Neutrophil (primary cell): ENCODE data around the gene ENTREP1.

Source experiments
- H3K27ac ChIP-seq: fragments of 200-600 bp; sonication (generic); 2 replicates; pipeline ENCODE4 v1.5.1; 2016; ENCODE audit warnings: mild to moderate bottlenecking, moderate library complexity
- H3K27me3 ChIP-seq: fragments of 200-600 bp; sonication (generic); 2 replicates; pipeline ENCODE4 v1.6.0; 2016; ENCODE audit warnings: mild to moderate bottlenecking
- H3K36me3 ChIP-seq: fragments of 200-600 bp; sonication (generic); 2 replicates; pipeline ENCODE4 v1.5.1; 2017
- H3K4me1 ChIP-seq, 2 experiments: fragments of 200-600 bp in 1 of 2; sonication (generic) in 1 of 2; 1 replicate in 1 of 2; 2 replicates in 1 of 2; pipeline versions ENCODE4 v1.5.1 to v1.6.1; 2013 to 2016; ENCODE audit warnings: low read depth in 1 of 2, low read length in 1 of 2, mild to moderate bottlenecking in 1 of 2, moderate library complexity in 1 of 2; ENCODE audit not compliant: control insufficient read depth in 1 of 2, insufficient read depth in 1 of 2
- H3K4me3 ChIP-seq, 2 experiments: fragments of 200-600 bp in 1 of 2; sonication (generic) in 1 of 2; 1 replicate in 1 of 2; 2 replicates in 1 of 2; pipeline ENCODE4 v1.5.1; 2013 to 2016; ENCODE audit warnings: low read depth in 1 of 2, low read length in 1 of 2, mild to moderate bottlenecking in 1 of 2, moderate library complexity in 1 of 2
- H3K9me3 ChIP-seq: fragments of 200-600 bp; sonication (generic); 2 replicates; pipeline ENCODE4 v1.5.1; 2016
- CTCF ChIP-seq: fragments of 200-600 bp; sonication (generic); IDR thresholded peaks from 2 replicates; pipeline ENCODE4 v1.5.1; 2016; ENCODE audit warnings: antibody characterized with exemption

ENTREP1 gene

GRCh38 chr9:69314547-69314946, 10.5 kb upstream of the ENTREP1 start:
- Histone ChIP-seq H3K4me3 (no peak overlapping the region), H3K27me3 (peaks cover 19% of the 10 kb centered on the region), H3K36me3 (no peaks in the 10 kb centered on the region), H3K9me3 (peaks cover 3% of the 10 kb centered on the region), H3K27ac (no peak overlapping the region), H3K4me1 (no peaks in the 10 kb centered on the region)
- TF ChIP-seq CTCF, result no peak

GRCh38 chr9:69317081-69317480, 7.9 kb upstream of the ENTREP1 start:
- H3K9me3 ChIP-seq, result peaks cover 3% of the 10 kb centered on the region

DNA sequence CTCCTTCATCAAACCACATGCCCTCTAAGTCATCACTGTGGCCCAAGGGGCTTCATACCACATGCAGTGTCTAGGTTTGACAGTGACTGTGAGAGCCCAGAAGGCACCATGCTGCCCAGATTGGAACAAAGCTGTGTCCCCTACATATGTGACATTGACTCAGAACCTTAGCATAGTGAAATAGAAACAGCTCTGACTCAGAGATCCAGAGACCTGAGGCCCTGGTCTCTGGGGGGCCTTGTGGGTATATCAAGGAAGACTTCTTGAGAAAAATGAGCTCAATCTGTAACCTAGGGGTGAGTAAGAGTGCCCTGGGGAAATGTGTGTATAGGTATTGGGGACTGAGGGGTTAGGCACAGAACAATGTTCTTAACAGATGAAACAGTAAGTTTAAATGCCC, 7.1 kb upstream of the ENTREP1 start:
- Histone ChIP-seq H3K27ac (no peak overlapping the region), H3K4me1 (no peaks in the 10 kb centered on the region), H3K27me3 (peaks cover 52% of the 10 kb centered on the region), H3K9me3 (peaks cover 3% of the 10 kb centered on the region), H3K4me3 (no peak overlapping the region), H3K36me3 (no peaks in the 10 kb centered on the region)
- TF ChIP-seq CTCF, result no peak

More at GRCh38 chr9:69317081-69317480, 7.9 kb upstream of the ENTREP1 start:
- Histone ChIP-seq H3K4me3 (no peak overlapping the region), H3K4me1 (no peaks in the 10 kb centered on the region), H3K27me3 (peaks cover 44% of the 10 kb centered on the region), H3K27ac (no peak overlapping the region), H3K36me3 (no peaks in the 10 kb centered on the region)
- no peak for TF ChIP-seq CTCF

DNA sequence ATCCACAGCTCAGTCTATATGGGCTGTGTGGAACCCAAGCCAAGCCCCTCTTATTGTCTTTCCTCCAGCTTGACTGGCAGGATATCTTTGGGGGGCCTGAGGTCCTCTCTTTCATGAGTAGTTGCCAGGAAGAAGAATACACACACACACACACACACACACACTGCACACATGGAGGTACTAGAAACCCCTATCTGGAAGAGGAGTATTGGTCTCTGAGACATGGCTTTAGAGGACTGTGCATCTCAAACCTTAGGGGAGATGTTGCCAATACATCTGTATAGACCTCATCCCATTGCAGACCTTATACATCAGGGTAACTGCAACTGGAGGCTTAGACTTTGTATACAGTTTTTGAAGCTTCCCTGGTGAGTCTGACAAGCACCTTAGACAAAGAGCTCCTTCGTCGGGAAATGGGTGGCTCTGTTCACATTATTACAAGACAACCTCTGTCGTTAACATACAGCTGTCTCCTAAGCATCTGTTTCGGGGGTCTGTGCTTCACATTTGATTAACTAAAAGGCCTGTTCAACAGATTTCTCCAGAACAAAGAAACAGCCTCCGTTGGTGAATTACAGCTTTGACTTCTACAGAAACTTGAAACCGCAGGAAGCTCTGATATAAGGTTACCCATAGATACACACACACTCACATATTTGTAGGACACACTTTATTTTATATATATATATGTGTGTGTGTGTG, 5.5 kb upstream of the ENTREP1 start:
- Histone ChIP-seq H3K36me3 (no peaks in the 10 kb centered on the region), H3K27ac (no peak overlapping the region), H3K27me3 (peaks cover 68% of the 10 kb centered on the region), H3K4me3 (no peak overlapping the region), H3K9me3 (no peaks in the 10 kb centered on the region), H3K4me1 (no peaks in the 10 kb centered on the region)
- no peak for TF ChIP-seq CTCF

- TF ChIP-seq CTCF, result no peak
- Histone ChIP-seq H3K27me3 (peaks cover 94% of the 10 kb centered on the region), H3K9me3 (no peaks in the 10 kb centered on the region), H3K4me3 (no peak overlapping the region), H3K4me1 (no peaks in the 10 kb centered on the region), H3K36me3 (no peaks in the 10 kb centered on the region), H3K27ac (no peak overlapping the region)
These were observed 2.8 kb upstream of the ENTREP1 start for GRCh38 chr9:69322256-69322655.
